Loucy (cell line): ENCODE results near the gene CDC42BPB.

Source experiments
- CTCF ChIP-seq: fragments of 200-600 bp; sonication (generic); conservative IDR thresholded peaks from 2 replicates; pipeline ENCODE4 v1.5.1; 2014; ENCODE audit warnings: mild to moderate bottlenecking, antibody characterized with exemption, low read length
- EZH2phosphoT487 ChIP-seq: fragments of 200-600 bp; IDR thresholded peaks from 2 replicates; pipeline ENCODE4 v1.6.1; 2018; ENCODE audit warnings: antibody characterized with exemption, mild to moderate bottlenecking, moderate library complexity, borderline replicate concordance

DNA sequence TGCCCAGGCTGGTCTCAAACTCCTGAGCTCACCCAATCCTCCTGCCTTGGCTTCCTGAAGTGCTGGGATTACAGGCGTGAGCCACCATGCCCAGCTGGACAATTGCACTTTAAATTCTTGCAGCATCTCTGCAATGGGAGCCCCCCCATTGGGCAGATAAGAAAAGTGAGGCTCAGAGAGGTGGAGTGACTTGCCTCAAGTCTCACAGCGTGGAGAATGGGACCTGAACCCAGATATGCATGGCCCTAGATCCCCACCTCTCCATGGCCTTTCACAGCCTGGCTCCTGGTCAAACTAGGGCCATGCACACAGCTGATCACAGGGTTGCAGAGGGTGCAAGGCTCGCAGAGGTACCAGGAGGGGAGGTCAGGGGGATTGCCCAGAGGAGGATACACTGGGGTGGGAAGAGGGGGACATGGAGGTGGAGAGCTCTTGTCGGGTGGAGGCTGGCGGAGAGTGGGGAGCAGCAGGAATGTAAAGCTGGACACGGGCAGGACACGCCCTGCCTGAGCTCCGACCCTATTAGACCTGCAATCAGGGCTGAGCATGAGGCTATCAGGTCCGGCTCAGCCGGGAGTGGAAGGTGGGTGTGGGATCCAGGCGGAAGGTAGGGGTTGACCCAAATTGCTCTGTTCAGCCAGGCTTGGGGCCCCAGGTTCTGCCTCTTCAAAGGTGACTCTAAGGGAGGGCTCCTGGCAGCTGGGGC, 44.1 kb upstream of the CDC42BPB start:
- no peak for TF ChIP-seq CTCF
- TF ChIP-seq EZH2phosphoT487 = no peak
